Heart right ventricle (tissue), 16 donors: ENCODE results near the gene MFSD2B. TPM values are rescaled to one million over a fixed set of nuclear protein-coding genes. Genes with fewer than 3 reads are reported as not detected.

Experiments used
- ATAC-seq, 8 donors: fragments of 200-7000 bp; cut with Tn5 transposase; one replicate each; pipeline ENCODE4 v1.9.1; 2020; ENCODE audit warnings: mild to moderate bottlenecking in 8 of 8, moderate library complexity in 8 of 8, moderate number of reproducible peaks in 1 of 8
- DNase-seq, 2 donors: peaks; one replicate each; pipeline ENCODE4 v3.0.0-alpha.2; 2020
- H3K27ac ChIP-seq, 10 donors: fragments of 200-600 bp; sonication (generic) in 2 of 10; one replicate each; pipeline versions ENCODE4 v1.5.0 to v1.8.0; 2020 to 2022; ENCODE audit warnings: mild to moderate bottlenecking in 3 of 10
- H3K27me3 ChIP-seq, 7 donors: fragments of 200-600 bp; one replicate each; pipeline ENCODE4 v1.8.0; 2021 to 2022; ENCODE audit warnings: mild to moderate bottlenecking in 2 of 7
- H3K36me3 ChIP-seq, 9 donors: fragments of 200-600 bp; sonication (generic) in 1 of 9; one replicate each; pipeline versions ENCODE4 v1.5.0 to v1.8.0; 2020 to 2022; ENCODE audit warnings: mild to moderate bottlenecking in 2 of 9
- H3K4me1 ChIP-seq, 9 donors: fragments of 200-600 bp; sonication (generic) in 1 of 9; one replicate each; pipeline versions ENCODE4 v1.5.0 to v1.8.0; 2020 to 2022; ENCODE audit warnings: mild to moderate bottlenecking in 4 of 9
- H3K4me3 ChIP-seq, 10 donors: fragments of 200-600 bp; sonication (generic) in 2 of 10; one replicate each; pipeline versions ENCODE4 v1.5.0 to v1.8.0; 2020 to 2022; ENCODE audit warnings: mild to moderate bottlenecking in 7 of 10, moderate library complexity in 2 of 10
- H3K9me3 ChIP-seq, 11 donors: fragments of 200-600 bp in 10 of 11; sonication (generic) in 2 of 11; one replicate each; pipeline versions ENCODE4 v1.5.0 to v1.8.0; 2013 to 2022; ENCODE audit warnings: mild to moderate bottlenecking in 2 of 11, control low read depth in 1 of 11, moderate library complexity in 1 of 11
- CTCF ChIP-seq, 9 donors: fragments of 200-600 bp; sonication (generic) in 2 of 9; IDR thresholded peaks; one replicate each; pipeline versions ENCODE4 v1.5.0 to v1.8.0; 2021 to 2022; ENCODE audit warnings: antibody characterized with exemption in 9 of 9, mild to moderate bottlenecking in 5 of 9, moderate library complexity in 1 of 9
- WGBS, 2 donors: extraction: QIAGEN DNeasy Blood & Tissue Kit; methylation state at CpG; one replicate each; pipeline ENCODE4 v1.1.7; 2013; ENCODE audit warnings: inconsistent platforms in 1 of 2; 5-methylcytosine and 5-hydroxymethylcytosine counted together
- intact Hi-C, 10 donors: fragments of 100-400 bp; cut with DNase I; formaldehyde crosslinking; loops; one replicate each; pipeline versions ENCODE4 v1.11.1 to v1.14.2; 2022
- polyA plus RNA-seq, 2 donors: library from polyadenylated mRNA; stranded (reverse); fragments of 200-250 nt; gene quantifications; one replicate each; pipeline ENCODE4 v1.2.3, GENCODE V29; 2013
- total RNA-seq, 10 donors: library from RNA; stranded (reverse); fragmentation: NEBNext Ultra II Directional in 3 of 10; extraction: Animal tissue kit (Norgen Biotek cat#: 25700) in 3 of 10; gene quantifications; one replicate each; pipeline versions ENCODE4 v1.2.1 to v1.2.4, GENCODE V29; 2021 to 2023
- donor health status: Arrhythmogenic right ventricular cardiomyopathy.
- donor health status: ischemic (EF 13 %, LVEDD 7.1; RV severe dilation, severe dysfunction).
- donor health status: healthy with polysubstance abuse.
- donor health status: DM: no; HTN: yes; CAD: no.
- donor health status: DM: no; HTN: no; CAD: no.
- donor health status: ischemic (EF 25% LVEDD 6.9; RV normal size, moderate dysfunction).
- donor health status: ischemic (EF 25% LVEDD 5.7; RV mildly dilated, moderate dysfunction).
- donor health status: healthy.
- donor health status: DM: yes; HTN: yes; CAD: no.
- donor health status: Ischemic cardiomyopathy.
- donor health status: ischemic (EF 35%, LVEDD 5.7; RV mildly dilated, moderate dysfunction).
- donor health status: nonischemic (EF 11% LVEDD 7.7; RV severe dilation, severe dysfunction).
- donor health status: DM: yes; HTN: yes; CAD: no.
- donor health status: PGD.
- donor health status: ischemic (EF 29% LVEDD 5.4; RV normal size, mild dysfunction).
- donor health status: nonischemic (EF 23%, LVEDD 6.1; RV moderate dilation, normal function).

Gene MFSD2B
- total and polyA plus RNA-seq, 12 donors = 0.07 to 0.66 (median 0.26) TPM; not detected in 6

GRCh38 chr2:24008672-24009366 is 1.1 kb upstream of the MFSD2B start:
- intact Hi-C loops = no loop called here
- no peak for ATAC-seq
- TF ChIP-seq CTCF (IDR thresholded peaks at IDR 0.05) = no peak

GRCh38 chr2:24009367-24009679 is 562 bp upstream of the MFSD2B start:
- WGBS, 2 donors = 72 to 78% methylated on average over 9 of the region's 9 CpGs
- H3K36me3 ChIP-seq = peaks cover 0 to 3% (median 0%) of the 10 kb centered on the region in 9 donors
- peak overlapping the region in 8 of 10 donors; percentile 36 to 59 (median 49) for H3K4me3 ChIP-seq
- H3K9me3 ChIP-seq = no peaks in the 10 kb centered on the region
- H3K27ac ChIP-seq = no peak overlapping the region
- no peak for TF ChIP-seq CTCF (IDR thresholded peaks at IDR 0.05)
- H3K4me1 ChIP-seq = peaks cover 0 to 17% (median 12%) of the 10 kb centered on the region in 9 donors
- peaks cover 13 to 45% (median 27%) of the 10 kb centered on the region in 7 donors for H3K27me3 ChIP-seq
- DNase-seq (no peak), ATAC-seq (no peak)
- intact Hi-C loops = no loop called here

More at GRCh38 chr2:24008672-24009366, 1.1 kb upstream of the MFSD2B start:
- 76 to 82% methylated on average over 13 of the region's 13 CpGs for WGBS, 2 donors
- H3K4me3 ChIP-seq = no peak overlapping the region
- H3K36me3 ChIP-seq = peaks cover 0 to 3% (median 0%) of the 10 kb centered on the region in 9 donors
- H3K4me1 ChIP-seq = peaks cover 0 to 17% (median 12%) of the 10 kb centered on the region in 9 donors
- H3K27ac ChIP-seq = no peak overlapping the region
- H3K9me3 ChIP-seq = no peaks in the 10 kb centered on the region
- DNase-seq = no peak
- H3K27me3 ChIP-seq = peaks cover 13 to 45% (median 27%) of the 10 kb centered on the region in 7 donors

GRCh38 chr2:24010477-24011249 is 778 bp downstream of the MFSD2B start:
- intact Hi-C loops = no loop called here
- H3K4me1 ChIP-seq = peaks cover 0 to 17% (median 12%) of the 10 kb centered on the region in 9 donors
- WGBS, 2 donors = 50 to 57% methylated on average over 37 of the region's 37 CpGs
- ATAC-seq = peak in 5 of 8 donors; percentile 27 to 36 (median 30)
- H3K36me3 ChIP-seq = no peaks in the 10 kb centered on the region
- no peak overlapping the region for H3K27ac ChIP-seq
- DNase-seq = no peak
- no peaks in the 10 kb centered on the region for H3K9me3 ChIP-seq
- H3K27me3 ChIP-seq = peaks cover 13 to 45% (median 27%) of the 10 kb centered on the region in 7 donors
- no peak for TF ChIP-seq CTCF (IDR thresholded peaks at IDR 0.05)
- H3K4me3 ChIP-seq = peak overlapping the region; percentile 8 to 59 (median 46)

- 78 to 80% methylated on average over 7 of the region's 7 CpGs for WGBS, 2 donors
- Histone ChIP-seq H3K9me3 (no peaks in the 10 kb centered on the region), H3K4me3 (no peak overlapping the region), H3K4me1 (peaks cover 0 to 17% (median 12%) of the 10 kb centered on the region in 9 donors), H3K27ac (no peak overlapping the region), H3K27me3 (peaks cover 13 to 45% (median 27%) of the 10 kb centered on the region in 7 donors), H3K36me3 (no peaks in the 10 kb centered on the region)
- DNase-seq (no peak), ATAC-seq (no peak)
- no peak for TF ChIP-seq CTCF (IDR thresholded peaks at IDR 0.05)
- intact Hi-C loops = no loop called here
Measured at GRCh38 chr2:24011250-24012104, 1.6 kb downstream of the MFSD2B start.
